HG02938 (cell line): ENCODE measurements around the gene KHDRBS2.

Experiments used
- ATAC-seq: cut with Tn5 transposase; IDR thresholded peaks from one replicate; pipeline ENCODE4 v1.9.1; 2021; ENCODE audit warnings: mild to moderate bottlenecking, moderate library complexity; ENCODE audit not compliant: unreplicated experiment

The KHDRBS2 gene

DNA sequence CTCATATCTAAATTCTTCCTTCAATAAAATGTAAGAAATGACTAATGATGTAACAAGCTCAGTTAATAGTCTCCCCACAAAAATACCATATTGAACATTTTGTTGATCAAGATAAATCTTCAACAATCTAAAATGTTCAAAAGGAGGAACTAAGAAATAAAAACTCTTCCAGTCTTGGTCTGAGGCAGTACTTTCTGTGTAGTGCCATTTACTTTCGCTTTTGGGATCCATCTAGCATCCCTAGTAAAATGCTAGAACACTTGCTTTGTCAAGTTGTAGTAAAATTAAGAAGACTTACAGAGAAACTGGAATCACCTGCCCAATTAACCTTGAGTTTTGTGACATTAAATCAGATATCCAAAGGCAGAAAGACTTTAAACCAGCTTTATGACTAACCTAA is 246.4 kb downstream of the KHDRBS2 start:
- ATAC-seq, result no peak

DNA sequence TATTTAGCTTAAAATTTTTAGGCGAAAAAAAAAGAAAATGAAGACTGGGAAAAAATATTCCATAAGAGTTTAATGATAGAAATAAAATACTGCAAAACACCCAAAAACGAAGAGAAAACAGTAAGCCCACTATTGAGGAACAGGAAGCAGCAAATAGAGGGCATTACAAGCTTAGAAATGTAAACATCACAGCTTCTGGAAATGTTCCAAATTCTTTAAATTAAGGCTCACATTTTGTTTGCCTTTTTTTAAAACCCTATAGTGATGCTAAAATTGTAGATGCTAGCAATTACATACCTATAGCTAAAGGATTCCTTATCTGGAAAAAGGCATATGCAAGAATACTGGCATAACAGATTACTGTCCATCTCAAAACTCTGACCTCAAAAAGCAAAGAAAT is 248.6 kb downstream of the KHDRBS2 start:
- ATAC-seq, result no peak

DNA sequence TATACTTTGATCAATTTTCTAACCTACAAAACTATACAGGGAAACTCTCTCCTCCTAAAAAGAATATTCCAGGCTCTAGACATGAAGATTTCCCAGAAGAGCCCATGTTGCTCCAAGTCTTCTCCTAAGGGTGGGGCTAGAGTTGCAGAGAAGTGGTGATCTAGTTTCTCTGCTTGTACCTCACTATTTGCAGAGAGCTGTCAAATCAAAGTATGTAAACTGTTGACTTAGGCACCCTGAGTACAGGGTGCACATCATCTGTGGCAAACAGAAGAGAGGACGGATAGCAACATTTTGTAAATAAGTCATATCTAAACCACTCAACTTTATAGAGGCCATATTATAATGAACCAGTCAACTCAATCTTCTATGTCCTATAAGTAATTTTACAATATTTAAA is 250.1 kb downstream of the KHDRBS2 start:
- ATAC-seq, result no peak

DNA sequence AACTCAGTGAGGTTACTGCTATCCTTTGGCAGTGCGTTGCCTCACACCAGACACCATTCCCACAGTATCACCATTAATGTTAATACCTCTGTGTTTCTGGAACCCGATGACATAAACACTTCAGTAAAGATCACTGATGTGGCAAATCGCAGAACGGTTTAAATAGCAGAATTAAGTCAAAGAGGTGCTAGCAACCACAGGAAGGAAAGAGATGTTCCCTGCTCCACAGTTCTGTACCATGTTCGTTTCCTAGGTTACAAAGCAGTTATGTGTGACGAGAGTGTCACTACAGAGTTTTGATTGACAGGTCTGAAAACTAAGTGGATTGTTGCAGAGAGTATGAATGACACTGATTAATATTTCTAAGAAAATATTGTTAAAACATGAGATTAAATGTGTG is 272.3 kb downstream of the KHDRBS2 start:
- ATAC-seq, result no peak

DNA sequence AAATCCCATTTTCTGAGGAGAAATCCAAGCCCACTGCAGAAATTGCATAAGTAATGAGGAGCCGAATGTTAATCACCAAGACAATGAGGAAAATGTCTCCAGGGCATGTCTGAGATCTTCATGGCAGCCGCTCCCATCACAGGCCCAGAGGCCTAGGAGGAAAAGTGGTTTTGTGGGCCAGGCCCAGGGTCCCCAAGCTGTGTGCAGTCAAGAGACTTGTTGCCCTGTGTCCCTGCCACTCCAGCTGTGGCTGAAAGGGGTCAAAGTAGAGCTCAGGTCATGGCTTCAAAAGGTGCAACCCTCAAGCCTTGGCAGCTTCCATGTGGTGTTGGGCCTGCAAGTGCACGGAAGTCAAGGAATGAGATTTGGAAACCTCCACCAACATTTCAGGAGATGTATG is 276.6 kb downstream of the KHDRBS2 start:
- no peak for ATAC-seq

DNA sequence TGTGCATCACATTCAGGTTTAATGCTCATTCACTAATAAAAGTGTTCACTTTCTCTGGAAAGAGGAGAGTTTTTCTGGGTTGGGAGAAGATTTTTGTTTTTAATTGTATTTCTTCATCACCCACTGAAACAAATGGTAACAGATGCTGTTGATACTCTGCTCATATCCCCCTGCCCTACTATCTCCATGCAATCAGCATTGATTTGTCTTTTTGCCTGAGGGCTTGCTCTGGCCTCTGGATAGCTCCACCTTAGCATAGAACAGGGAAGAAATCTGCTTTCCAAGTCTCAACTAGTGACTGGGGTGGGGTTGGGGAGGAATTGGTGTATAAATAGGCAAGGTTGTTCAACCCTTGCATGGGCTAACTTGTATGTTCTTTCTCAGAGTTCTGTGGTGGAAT is 296.4 kb downstream of the KHDRBS2 start:
- ATAC-seq, result no peak

DNA sequence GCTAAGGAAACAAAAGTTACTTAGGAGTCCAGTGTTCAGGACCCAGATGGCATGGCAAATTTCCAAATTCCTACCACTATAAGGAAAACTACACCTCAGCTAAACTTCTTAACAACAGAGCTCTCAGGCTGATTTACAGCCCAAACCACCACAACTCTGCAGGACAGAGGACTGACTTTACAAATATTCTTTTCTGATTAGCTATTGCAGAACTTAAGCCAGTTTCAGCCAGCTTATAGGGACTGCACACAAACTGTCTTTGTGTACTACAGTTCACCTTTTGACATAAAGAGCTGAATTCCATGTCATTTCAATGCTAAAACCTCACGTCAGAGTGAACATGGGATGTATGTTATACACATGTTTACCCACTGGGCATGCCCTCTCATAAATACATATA is 305.4 kb downstream of the KHDRBS2 start:
- ATAC-seq, result no peak

DNA sequence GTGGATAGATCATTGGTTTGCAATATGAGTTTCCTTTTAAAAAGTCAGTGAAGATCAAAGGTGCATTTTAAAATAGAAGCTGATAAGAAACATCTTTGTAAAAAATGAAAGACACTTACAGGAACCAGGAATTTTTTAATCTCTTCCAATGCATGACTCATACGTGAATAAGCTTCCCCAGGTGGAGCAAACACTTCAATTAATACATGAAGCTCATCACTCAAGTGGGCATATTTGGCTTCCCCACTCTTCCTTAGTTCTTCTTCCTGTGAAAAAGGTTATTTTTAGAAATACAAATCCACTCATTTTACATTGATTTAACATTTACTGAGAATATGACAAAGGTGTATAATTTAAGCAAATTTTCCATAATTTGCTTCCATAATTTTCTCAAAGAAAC is 308.1 kb downstream of the KHDRBS2 start:
- ATAC-seq, result no peak

DNA sequence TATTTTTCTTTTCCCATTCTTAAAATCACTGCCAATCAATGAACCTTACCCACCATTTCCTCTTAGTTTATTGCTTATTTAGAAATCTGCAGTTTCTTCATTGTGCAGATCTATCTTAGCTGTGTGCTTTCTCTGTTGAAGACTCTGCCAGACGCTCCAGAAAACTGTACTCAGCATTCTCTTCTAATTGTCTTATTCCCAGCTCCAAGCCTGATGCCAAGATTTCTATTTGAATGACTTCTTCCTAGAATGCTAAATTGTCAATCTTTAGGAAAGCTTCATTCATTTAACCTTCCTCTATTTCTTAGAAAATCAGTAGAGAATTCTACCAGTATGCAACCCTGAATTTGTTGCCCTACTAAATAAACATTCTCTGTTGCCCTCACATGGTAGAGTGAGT is 308.9 kb downstream of the KHDRBS2 start:
- ATAC-seq, result no peak

DNA sequence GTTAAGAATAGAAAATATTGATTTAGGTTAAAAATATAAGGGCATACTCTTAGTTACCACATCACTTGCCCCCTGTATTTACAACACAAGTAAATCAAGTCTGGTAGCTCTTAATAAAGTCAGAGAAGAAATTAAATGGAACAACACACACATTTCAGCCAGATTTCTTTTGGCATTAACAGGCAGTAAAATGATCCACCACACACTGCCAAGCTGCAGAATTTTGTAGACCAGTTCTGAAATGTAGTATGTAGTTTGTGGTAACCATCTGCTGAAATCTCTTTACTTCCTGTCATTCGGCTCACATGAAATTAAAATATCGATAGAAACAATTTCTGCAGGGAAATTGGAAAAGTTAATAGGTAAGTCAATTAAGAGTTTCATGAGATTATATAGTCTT is 326.8 kb downstream of the KHDRBS2 start:
- no peak for ATAC-seq

DNA sequence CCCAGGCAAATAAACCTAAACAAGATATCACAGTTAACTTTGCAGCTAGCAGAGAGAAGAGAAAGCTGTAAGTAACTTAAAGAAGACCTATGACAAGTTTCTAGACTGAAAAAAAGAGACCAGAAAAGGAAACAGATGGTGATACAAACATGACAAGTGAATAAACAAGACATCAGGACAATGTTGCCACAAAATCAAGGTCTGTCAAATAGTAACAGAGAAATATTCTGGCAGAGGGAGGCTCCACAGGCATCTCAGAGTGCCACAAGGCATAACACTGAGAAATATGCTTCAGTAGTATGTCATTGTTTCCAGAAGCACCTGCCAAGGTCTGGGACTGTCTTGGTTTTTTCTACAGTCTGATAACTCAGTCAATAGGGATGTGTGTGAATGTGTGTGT is 332.2 kb downstream of the KHDRBS2 start:
- no peak for ATAC-seq

DNA sequence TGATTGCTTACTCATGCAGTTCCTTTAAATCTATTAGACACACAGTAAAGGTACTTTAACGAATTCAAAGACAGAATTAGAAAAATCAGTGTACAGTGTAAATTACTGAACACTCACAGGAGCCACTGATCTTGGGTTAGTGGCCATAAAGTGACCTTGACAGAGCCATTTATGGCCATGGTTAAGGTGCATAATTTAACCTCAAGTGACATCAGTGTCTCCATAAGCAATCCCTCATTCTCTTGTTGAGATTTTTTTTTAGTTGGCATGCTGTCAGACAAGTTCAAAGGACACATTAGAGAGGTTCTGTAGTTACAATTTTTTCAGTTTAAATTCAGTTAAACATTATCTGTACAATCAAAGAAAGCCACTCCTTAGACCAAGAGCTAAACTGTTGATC is 334.4 kb downstream of the KHDRBS2 start:
- ATAC-seq, result no peak

DNA sequence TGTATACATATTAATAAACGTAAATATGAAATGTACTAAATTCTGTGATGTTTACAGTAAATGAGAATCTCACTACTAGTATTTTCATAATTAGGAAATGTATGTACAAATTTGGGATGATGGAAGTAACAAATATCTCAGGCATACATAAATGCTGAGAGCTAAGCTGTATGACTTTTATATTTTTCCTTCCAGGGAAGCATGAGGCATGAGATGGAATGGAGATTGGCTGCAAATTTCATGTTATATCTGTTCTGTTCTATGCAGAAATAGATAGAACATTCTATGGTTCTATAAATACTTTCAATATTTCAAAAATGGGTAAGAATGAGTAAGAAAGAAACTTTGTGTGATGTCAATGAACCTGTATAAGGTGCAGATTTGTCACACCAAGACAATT is 335.2 kb downstream of the KHDRBS2 start:
- no peak for ATAC-seq

DNA sequence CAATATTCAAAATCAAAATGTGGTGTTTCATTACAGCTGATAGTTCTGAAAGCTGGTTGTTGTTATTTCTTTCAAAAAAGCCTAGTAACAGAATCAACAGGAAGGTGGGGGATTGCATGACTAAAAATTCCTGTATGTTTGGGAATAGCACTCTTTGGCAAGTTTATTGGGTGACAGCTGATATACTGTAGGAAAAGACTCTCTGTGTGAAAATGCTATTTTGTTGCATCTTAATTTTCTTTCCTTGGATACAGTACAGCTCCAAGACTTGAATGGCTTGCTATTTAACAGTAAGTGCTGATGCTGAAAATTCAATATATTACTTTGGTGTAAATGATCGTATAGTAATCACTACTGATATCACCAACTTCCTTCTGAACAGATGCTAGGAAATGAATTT is 336.1 kb downstream of the KHDRBS2 start:
- ATAC-seq, result no peak

DNA sequence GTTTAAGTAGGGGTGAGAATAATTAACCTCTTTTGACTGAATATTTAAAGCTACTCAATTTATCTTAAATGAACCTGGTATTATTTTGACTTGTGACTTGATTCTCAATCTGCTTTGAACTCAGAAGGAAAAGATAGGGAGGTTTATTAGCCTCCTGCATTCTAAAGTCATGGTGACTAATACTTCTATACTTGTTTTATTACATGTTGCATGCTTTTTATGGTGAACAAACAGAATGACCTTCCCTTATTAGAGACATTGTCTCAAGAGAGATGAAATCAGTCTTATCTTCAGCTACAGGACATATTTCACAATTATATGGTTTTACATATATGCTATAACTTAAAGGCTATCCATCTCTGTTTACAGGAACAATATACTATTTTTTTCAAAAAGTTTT is 336.9 kb downstream of the KHDRBS2 start:
- ATAC-seq, result no peak

DNA sequence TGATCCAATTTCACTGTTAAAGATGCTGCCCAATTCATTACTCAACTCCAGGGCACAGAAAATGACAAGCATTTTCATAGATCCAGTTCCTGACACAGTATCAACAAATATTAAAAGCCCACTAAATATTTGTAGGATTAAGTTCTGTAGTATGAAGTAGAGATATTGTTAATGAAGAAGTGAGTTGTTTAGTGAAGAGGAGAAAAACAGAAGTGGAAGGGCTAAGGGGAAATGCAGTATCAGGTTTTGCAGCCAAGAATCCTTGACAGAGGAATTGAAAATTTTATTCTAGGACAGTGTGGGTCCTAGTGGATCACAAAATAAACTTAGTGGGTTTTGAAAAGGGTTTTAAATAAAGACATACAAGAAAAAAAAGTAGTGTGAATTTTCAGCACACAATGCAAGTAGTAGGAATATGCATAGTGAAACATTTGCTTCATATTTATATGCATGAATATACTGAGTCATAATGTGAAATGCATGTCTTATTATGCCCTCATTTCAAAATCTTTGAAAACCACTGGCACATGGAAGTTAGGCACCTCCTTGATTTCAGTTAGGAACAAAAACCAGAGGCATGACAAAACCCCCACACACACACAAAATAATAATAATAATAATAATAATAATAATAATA is 338.6 kb downstream of the KHDRBS2 start:
- no peak for ATAC-seq

DNA sequence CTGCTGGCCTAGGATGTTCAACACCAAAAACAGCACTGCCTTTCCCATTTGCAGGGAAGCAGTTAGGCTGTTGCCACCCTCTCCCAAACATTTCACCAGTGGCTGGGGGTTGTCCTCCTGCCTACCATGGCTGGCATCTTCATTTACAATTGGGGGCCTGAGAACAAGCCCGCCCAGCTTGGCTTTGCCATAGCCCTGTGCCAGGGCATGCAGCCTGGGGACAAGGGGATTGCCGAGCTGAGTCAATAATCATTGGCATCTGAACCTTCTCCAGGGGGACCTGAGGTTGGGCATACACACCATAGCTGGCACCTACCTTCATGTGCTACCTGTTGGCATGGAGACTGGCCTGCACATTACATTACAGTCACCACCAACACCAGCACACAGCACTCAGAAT is 345.1 kb downstream of the KHDRBS2 start:
- no peak for ATAC-seq

DNA sequence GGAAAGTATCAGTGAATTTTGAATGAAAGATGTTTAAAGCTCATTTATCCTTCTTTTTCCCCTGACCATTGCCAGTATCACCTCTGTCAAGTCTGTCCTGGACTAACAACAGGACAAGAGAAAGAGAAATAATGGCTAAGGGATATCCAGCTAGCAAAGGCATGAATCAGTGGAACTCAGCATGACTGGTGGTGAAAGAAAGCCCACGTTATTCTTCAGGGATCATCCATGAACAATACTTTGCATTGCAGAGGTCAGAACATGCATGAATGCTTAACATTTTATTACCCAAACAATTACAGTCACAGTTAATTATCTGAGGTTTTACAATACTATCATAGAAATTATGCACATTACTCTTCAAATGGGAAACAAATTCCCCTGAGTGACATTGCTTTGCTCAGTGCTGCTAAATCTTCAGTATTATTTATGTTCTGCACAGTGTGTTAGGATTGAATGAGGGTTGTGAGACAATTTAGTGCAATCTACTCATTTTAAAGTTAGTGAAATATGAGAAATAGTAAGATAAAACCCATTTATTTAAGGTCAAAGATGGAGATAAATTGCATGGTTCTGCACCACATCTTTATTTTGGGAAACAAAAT is 350.7 kb downstream of the KHDRBS2 start:
- no peak for ATAC-seq

DNA sequence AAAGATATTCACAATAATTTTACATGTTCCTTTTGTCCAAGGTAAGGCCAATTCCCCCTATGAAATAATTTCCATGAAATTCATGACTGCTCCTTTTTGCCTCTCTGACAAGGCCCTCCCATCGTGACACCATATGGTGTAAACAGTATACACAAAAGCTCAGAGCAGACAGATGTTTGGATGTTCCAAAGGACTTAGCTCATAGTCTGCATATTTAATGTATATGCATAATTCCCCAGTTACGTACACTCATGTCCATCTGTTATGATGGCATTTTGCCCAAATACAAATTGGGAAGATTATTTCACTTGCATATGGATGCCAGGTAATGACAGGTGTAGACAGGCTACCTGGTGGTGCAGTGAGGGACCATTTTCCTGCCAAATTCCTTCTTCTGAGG is 376.5 kb downstream of the KHDRBS2 start:
- no peak for ATAC-seq

DNA sequence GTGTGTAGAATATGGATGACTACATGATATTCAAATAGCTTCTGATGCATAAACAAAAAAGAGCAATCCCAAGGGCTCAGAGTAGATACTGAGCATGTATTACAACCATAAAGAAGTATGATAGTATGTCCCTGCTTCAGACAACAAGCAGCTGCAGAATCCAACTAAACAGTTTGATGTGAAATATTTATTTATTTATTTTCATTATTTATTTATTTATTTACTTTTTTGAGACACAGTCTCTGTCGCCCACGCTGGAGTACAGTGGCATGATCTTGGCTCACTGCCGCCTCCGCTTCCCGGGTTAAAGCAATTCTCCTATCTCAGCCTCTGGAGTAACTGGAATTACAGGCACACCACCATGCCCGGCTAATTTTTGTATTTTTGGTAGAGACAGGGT is 384.3 kb downstream of the KHDRBS2 start:
- ATAC-seq, result no peak

DNA sequence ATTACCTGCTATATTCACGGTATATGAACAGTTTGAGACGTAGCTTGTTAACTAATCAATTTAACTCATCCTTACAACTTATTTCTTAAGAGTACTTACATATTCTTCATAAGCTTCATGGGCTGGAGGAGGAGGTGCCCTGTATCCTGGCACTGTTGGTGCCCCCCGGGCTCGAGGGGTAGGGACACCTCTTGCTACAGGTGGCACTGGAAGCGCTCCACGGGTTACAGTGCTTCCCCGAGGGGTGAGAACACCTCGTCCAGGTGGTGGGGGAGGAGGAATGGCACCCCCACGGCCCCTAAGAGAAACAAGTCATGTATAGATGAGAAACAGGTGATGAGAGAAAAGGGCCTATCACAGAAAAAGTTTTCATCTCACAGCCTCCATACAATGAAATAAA is 391.5 kb downstream of the KHDRBS2 start:
- ATAC-seq, result no peak

DNA sequence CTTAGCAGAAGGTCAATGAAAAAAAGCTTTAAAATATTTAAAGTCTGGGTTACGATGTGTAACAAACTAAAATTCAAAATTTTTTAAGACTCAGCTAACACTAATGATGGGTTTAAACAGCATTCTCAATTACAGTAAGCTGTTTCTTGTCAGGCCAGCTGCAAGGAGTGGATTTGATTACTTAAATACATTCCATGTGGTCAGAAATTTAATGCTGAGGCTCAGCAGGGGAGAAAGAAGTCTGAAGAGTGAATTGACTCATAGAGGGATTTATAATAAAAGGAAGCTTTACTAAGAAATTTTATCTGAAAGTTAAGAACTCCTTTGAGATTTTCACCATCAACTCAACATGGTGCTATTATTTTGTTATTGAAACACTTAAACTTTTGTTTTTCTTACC is 398.6 kb downstream of the KHDRBS2 start:
- ATAC-seq, result no peak

DNA sequence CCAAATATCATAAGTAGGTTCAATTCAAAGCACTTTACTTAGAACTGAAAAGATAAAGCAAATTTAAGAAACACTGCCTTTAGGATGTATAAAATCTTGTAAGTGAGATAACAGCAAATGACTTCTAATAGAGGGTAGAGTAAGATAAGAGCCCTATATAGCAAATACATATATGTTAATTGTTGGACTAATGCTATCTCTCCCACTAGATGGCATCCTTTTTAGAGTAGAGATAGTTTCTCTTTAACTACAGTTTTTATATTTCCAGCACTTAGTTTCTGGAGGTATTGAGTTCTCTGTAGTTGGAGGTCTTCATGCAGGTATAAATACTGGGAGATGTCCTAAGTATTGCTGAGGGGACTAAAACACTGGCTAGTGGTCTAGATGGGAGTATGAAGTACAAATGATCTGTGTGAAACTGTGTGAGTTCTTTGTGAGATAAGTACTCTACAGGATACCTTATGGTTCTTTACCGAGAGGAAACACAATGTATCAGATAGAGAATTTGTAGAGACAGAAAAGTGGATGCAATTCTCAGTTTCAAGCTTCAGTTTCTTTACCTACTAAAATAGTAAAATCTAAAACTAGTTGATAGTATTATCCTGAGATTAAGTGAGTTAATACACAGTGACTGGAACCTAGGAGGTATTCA is 399.3 kb downstream of the KHDRBS2 start:
- ATAC-seq, result peak; percentile 61
